Neutrophil (primary cell): ENCODE results near the gene KRT7.

Experiments used
- H3K27ac ChIP-seq: fragments of 200-600 bp; sonication (generic); 2 replicates; pipeline ENCODE4 v1.5.1; 2016; ENCODE audit warnings: mild to moderate bottlenecking, moderate library complexity
- H3K27me3 ChIP-seq: fragments of 200-600 bp; sonication (generic); 2 replicates; pipeline ENCODE4 v1.6.0; 2016; ENCODE audit warnings: mild to moderate bottlenecking
- H3K36me3 ChIP-seq: fragments of 200-600 bp; sonication (generic); 2 replicates; pipeline ENCODE4 v1.5.1; 2017
- H3K4me1 ChIP-seq, 2 experiments: fragments of 200-600 bp in 1 of 2; sonication (generic) in 1 of 2; 1 replicate in 1 of 2; 2 replicates in 1 of 2; pipeline versions ENCODE4 v1.5.1 to v1.6.1; 2013 to 2016; ENCODE audit warnings: low read depth in 1 of 2, low read length in 1 of 2, mild to moderate bottlenecking in 1 of 2, moderate library complexity in 1 of 2; ENCODE audit not compliant: control insufficient read depth in 1 of 2, insufficient read depth in 1 of 2
- H3K4me3 ChIP-seq, 2 experiments: fragments of 200-600 bp in 1 of 2; sonication (generic) in 1 of 2; 1 replicate in 1 of 2; 2 replicates in 1 of 2; pipeline ENCODE4 v1.5.1; 2013 to 2016; ENCODE audit warnings: low read depth in 1 of 2, low read length in 1 of 2, mild to moderate bottlenecking in 1 of 2, moderate library complexity in 1 of 2
- H3K9me3 ChIP-seq: fragments of 200-600 bp; sonication (generic); 2 replicates; pipeline ENCODE4 v1.5.1; 2016
- TF ChIP-seq, protein P1 (sequence below): fragments of 200-600 bp; sonication (generic); IDR thresholded peaks from 2 replicates; pipeline ENCODE4 v1.5.1; 2016; ENCODE audit warnings: antibody characterized with exemption

KRT7 gene

GRCh38 chr12:52264435-52264825, 31.4 kb downstream of the KRT7 start:
- Histone ChIP-seq H3K27me3 (peaks cover 51% of the 10 kb centered on the region), H3K36me3 (no peaks in the 10 kb centered on the region), H3K4me1 (peaks cover 0 to 5% of the 10 kb centered on the region in 2 experiments), H3K4me3 (no peak overlapping the region), H3K27ac (no peak overlapping the region), H3K9me3 (no peaks in the 10 kb centered on the region)
- TF ChIP-seq, protein P1, sequence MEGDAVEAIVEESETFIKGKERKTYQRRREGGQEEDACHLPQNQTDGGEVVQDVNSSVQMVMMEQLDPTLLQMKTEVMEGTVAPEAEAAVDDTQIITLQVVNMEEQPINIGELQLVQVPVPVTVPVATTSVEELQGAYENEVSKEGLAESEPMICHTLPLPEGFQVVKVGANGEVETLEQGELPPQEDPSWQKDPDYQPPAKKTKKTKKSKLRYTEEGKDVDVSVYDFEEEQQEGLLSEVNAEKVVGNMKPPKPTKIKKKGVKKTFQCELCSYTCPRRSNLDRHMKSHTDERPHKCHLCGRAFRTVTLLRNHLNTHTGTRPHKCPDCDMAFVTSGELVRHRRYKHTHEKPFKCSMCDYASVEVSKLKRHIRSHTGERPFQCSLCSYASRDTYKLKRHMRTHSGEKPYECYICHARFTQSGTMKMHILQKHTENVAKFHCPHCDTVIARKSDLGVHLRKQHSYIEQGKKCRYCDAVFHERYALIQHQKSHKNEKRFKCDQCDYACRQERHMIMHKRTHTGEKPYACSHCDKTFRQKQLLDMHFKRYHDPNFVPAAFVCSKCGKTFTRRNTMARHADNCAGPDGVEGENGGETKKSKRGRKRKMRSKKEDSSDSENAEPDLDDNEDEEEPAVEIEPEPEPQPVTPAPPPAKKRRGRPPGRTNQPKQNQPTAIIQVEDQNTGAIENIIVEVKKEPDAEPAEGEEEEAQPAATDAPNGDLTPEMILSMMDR = no peak

DNA sequence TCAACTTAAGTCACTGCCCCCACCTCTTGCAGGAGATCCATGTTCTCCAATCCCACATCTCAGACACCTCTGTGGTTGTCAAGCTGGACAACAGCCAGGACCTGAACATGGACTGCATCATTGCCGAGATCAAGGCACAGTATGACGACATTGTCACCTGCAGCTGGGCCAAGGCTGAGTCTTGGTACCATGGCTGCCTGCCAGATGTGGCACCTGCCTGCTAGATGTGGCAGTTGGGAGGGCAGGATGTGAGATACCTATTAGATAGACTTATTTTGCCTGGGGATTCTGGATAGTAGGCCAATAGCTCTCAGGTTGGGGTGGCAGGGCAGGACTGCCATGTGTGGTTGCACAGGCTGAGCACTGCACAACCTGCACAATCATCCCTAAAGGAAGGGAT, 33.5 kb downstream of the KRT7 start:
- TF ChIP-seq, protein P1 = no peak
- Histone ChIP-seq H3K36me3 (no peaks in the 10 kb centered on the region), H3K27me3 (peaks cover 41% of the 10 kb centered on the region)

GRCh38 chr12:52267266-52267665, 34.2 kb downstream of the KRT7 start:
- Histone ChIP-seq H3K4me1 (peaks cover 0 to 5% of the 10 kb centered on the region in 2 experiments), H3K36me3 (no peaks in the 10 kb centered on the region), H3K27me3 (peaks cover 34% of the 10 kb centered on the region), H3K9me3 (no peaks in the 10 kb centered on the region), H3K4me3 (no peak overlapping the region), H3K27ac (no peak overlapping the region)
- TF ChIP-seq, protein P1 = no peak

More for the DNA sequence above, 33.5 kb downstream of the KRT7 start:
- H3K4me3 ChIP-seq = no peak overlapping the region
- no peaks in the 10 kb centered on the region for H3K9me3 ChIP-seq
- H3K27ac ChIP-seq = no peak overlapping the region
- peaks cover 0 to 5% of the 10 kb centered on the region in 2 experiments for H3K4me1 ChIP-seq

GRCh38 chr12:52267699-52268098, 34.7 kb downstream of the KRT7 start:
- peaks cover 0 to 5% of the 10 kb centered on the region in 2 experiments for H3K4me1 ChIP-seq
- H3K27ac ChIP-seq = no peak overlapping the region
- H3K9me3 ChIP-seq = no peaks in the 10 kb centered on the region
- H3K4me3 ChIP-seq = no peak overlapping the region
- H3K36me3 ChIP-seq = no peaks in the 10 kb centered on the region
- TF ChIP-seq, protein P1 = no peak
- peaks cover 34% of the 10 kb centered on the region for H3K27me3 ChIP-seq

DNA sequence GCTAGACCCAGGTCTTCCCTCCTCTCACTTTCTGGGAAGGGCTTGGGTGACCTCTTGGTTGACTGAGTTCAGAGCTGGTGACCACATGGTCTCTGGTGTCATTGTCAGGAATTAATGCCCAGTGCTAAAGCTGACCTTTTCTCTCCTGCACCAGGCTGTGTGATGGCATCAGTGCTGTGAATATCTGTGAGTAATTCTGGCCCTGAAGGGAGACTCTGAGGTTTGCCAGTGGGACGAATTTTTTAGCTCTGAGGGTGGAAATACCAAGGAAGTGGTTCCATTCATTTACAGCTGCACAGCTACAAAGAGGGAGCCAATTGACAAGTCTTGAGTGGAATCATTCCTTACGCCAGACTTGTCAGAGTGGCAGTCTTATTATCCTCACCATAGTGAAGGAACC, 35.2 kb downstream of the KRT7 start:
- H3K4me1 ChIP-seq = peaks cover 0 to 2% of the 10 kb centered on the region in 2 experiments
- no peaks in the 10 kb centered on the region for H3K36me3 ChIP-seq
- TF ChIP-seq, protein P1 = no peak
- no peak overlapping the region for H3K27ac ChIP-seq
- H3K4me3 ChIP-seq = no peak overlapping the region
- H3K27me3 ChIP-seq = peaks cover 36% of the 10 kb centered on the region
- no peaks in the 10 kb centered on the region for H3K9me3 ChIP-seq
